Measurements from ENCODE around the gene ABCC3. TPM values are rescaled to one million over a fixed set of nuclear protein-coding genes. Genes with fewer than 3 reads are reported as not detected.

ABCC3 gene
- total RNA-seq, 1 donor from 2014 or later: 6.3 TPM

- H3K4me3 ChIP-seq (ENCODE audit: low read depth, low read length): no peak overlapping the region
- DNase-seq (ENCODE audit: low read depth): no peak
- TF ChIP-seq, protein P1, sequence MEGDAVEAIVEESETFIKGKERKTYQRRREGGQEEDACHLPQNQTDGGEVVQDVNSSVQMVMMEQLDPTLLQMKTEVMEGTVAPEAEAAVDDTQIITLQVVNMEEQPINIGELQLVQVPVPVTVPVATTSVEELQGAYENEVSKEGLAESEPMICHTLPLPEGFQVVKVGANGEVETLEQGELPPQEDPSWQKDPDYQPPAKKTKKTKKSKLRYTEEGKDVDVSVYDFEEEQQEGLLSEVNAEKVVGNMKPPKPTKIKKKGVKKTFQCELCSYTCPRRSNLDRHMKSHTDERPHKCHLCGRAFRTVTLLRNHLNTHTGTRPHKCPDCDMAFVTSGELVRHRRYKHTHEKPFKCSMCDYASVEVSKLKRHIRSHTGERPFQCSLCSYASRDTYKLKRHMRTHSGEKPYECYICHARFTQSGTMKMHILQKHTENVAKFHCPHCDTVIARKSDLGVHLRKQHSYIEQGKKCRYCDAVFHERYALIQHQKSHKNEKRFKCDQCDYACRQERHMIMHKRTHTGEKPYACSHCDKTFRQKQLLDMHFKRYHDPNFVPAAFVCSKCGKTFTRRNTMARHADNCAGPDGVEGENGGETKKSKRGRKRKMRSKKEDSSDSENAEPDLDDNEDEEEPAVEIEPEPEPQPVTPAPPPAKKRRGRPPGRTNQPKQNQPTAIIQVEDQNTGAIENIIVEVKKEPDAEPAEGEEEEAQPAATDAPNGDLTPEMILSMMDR (conservative IDR thresholded peaks at IDR 0.05; ENCODE audit: low read depth, low read length): no peak
These were observed 75.3 kb downstream of the ABCC3 start for GRCh38 chr17:50710025-50710424.

DNA sequence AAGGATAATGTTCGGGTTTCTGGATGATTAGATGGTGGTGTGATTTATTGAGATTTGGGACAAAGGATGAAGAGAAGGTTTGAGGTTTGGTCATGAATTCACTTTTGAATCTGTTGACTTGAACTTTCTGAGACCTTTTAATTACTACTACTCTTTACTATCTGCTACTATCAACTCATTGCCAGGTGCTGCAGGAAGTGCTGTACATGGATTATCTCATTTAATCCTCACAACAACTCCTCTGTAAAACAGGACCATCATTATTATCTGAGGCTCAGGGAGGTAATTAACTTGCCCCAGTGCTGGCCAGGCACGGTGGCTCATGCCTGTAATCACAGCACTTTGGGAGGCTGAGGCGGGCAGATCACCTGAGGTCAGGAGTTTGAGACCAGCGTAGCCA, 76.0 kb downstream of the ABCC3 start:
- TF ChIP-seq, protein P1 (conservative IDR thresholded peaks at IDR 0.05; ENCODE audit: low read depth, low read length): no peak
- no peak for DNase-seq (ENCODE audit: low read depth)
- no peak overlapping the region for H3K4me3 ChIP-seq (ENCODE audit: low read depth, low read length)

GRCh38 chr17:50712641-50713040, 78.0 kb downstream of the ABCC3 start:
- DNase-seq (ENCODE audit: low read depth): no peak
- H3K4me3 ChIP-seq (ENCODE audit: low read depth, low read length): no peak overlapping the region
- TF ChIP-seq, protein P1 (conservative IDR thresholded peaks at IDR 0.05; ENCODE audit: low read depth, low read length): no peak

DNA sequence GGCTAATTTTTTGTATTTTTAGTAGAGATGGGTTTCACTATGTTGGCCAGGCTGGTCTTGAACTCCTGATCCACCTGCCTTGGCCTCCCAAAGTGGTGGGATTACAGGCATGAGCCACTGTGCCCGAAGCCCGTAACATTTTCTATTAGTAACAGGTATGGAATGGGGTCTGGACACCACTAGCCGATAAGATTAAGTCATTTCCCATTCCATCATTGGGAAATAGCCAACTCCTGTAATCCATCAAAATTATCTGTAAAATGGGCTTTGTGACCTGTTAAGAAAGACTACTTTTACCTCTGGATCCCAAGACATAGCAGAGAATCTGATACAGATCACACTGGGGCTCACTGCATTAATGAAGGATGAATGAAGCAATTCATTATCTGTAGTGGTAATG, 80.8 kb downstream of the ABCC3 start:
- no peak for DNase-seq (ENCODE audit: low read depth)
- H3K4me3 ChIP-seq (ENCODE audit: low read depth, low read length): no peak overlapping the region
- TF ChIP-seq, protein P1 (conservative IDR thresholded peaks at IDR 0.05; ENCODE audit: low read depth, low read length): no peak

GRCh38 chr17:50719144-50719923, 84.7 kb downstream of the ABCC3 start, which contains the start of gene LUC7L3:
Gene LUC7L3 (plus strand): TSS chr17:50719603. CDS start chr17:50719733, 130 bp downstream.
- TF ChIP-seq, protein P1 (conservative IDR thresholded peaks at IDR 0.05; ENCODE audit: low read depth, low read length): no peak
- H3K4me3 ChIP-seq (ENCODE audit: low read depth, low read length): peak within 1 kb of the TSS; percentile 95

DNA sequence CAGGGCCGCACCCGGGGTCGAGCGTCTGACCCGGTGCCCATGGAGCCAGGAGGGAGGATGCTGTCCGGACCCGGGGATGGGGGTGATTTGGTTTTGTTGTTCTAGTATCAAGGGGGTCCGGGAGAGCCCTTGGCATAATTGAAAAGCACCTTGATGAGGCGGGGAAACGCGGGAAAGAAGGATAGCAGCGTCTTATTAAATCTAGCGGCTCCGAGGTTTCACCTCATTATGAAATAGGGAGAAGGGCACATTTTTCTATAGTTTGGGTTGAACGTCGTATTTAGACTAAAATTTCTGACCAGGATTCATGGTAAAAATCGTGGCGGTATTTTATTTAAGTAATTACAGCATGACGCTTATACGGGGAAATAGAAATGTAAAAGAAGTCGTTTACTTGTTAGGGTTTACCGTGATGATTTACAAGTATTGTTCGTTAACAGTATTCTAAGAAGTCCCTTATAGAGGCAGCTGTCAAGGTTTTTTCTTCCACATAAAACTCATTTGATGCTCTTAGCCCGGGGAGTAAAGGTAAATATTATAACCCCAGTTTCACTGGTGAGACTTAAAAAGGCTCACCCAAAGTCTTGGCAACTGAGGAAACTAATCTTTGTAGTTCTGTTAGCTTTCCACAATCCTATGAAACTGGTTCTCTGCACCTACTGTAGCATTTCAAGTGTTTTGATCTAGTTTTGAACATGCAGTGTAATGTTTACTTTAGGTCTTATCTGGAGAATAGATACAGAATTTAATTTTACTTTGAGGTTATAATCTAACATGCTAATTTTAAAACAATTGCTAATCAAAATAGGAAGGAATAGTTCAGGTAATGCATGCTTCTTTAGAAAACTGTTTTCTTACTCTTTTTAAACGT, 85.5 kb downstream of the ABCC3 start:
- H3K4me3 ChIP-seq (ENCODE audit: low read depth, low read length): peak overlapping the region; percentile 95
- no peak for DNase-seq (ENCODE audit: low read depth)
- TF ChIP-seq, protein P1 (conservative IDR thresholded peaks at IDR 0.05; ENCODE audit: low read depth, low read length): no peak

More at GRCh38 chr17:50719144-50719923, 84.7 kb downstream of the ABCC3 start, which contains the start of gene LUC7L3:
- DNase-seq (ENCODE audit: low read depth): no peak

All from epithelial cell of proximal tubule (primary cell).